Stomach (tissue), 9 donors: ENCODE results near the gene ADARB2. TPM values are rescaled to one million over a fixed set of nuclear protein-coding genes. Genes with fewer than 3 reads are reported as not detected.

Experiments used
- DNase-seq, 2 donors: peaks; one replicate each; pipeline versions ENCODE4 v3.0.0 to v3.0.0-alpha.2; 2013 to 2019
- H3K27ac ChIP-seq, 5 donors: fragments of 200-600 bp in 4 of 5; sonication (generic) in 4 of 5; one replicate each; pipeline ENCODE4 v1.5.1; 2013 to 2019; ENCODE audit warnings: mild to moderate bottlenecking in 1 of 5, moderate library complexity in 1 of 5
- H3K27me3 ChIP-seq, 3 donors: fragments of 200-600 bp; sonication (generic); one replicate each; pipeline ENCODE4 v1.5.1; 2017 to 2019; ENCODE audit warnings: mixed run types in 1 of 3
- H3K36me3 ChIP-seq, 4 donors: fragments of 200-600 bp; sonication (generic); 1 replicate in 3 of 4; 2 replicates in 1 of 4; pipeline ENCODE4 v1.5.1; 2016 to 2019
- H3K4me1 ChIP-seq, 4 donors: fragments of 200-600 bp; sonication (generic); one replicate each; pipeline ENCODE4 v1.5.1; 2016 to 2019
- H3K4me3 ChIP-seq, 4 donors: fragments of 200-600 bp; sonication (generic) in 3 of 4; one replicate each; pipeline ENCODE4 v1.5.1; 2016 to 2019; ENCODE audit warnings: mild to moderate bottlenecking in 1 of 4
- H3K9me3 ChIP-seq, 4 donors: fragments of 200-600 bp; sonication (generic); one replicate each; pipeline ENCODE4 v1.5.1; 2016 to 2019
- EP300 ChIP-seq: sonication (generic); formaldehyde crosslinking; IDR thresholded peaks from one replicate; pipeline ENCODE4 v1.6.1; 2017; ENCODE audit warnings: antibody characterized with exemption
- POLR2A ChIP-seq, 4 donors: fragments of 450-650 bp; IDR thresholded peaks; one replicate each; pipeline ENCODE4 v1.6.1; 2016; ENCODE audit warnings: antibody characterized with exemption in 4 of 4, control low read depth in 2 of 4, mild to moderate bottlenecking in 1 of 4, moderate library complexity in 1 of 4
- POLR2AphosphoS5 ChIP-seq, 3 donors: sonication (generic); formaldehyde crosslinking; IDR thresholded peaks; one replicate each; pipeline ENCODE4 v1.6.1; 2016; ENCODE audit warnings: antibody characterized with exemption in 3 of 3
- WGBS, 5 donors: extraction: QIAGEN DNeasy Blood & Tissue Kit in 3 of 5; methylation state at CpG; one replicate each; pipeline versions ENCODE4 v1.1.5 to v1.1.7; 2013 to 2018; 5-methylcytosine and 5-hydroxymethylcytosine counted together
- intact Hi-C: fragments of 100-400 bp; cut with DNase I; formaldehyde crosslinking; loops from one replicate; pipeline ENCODE4 v1.15.1; 2023; ENCODE audit warnings: low total_unique reads
- polyA plus RNA-seq, 3 donors: library from polyadenylated mRNA; stranded (reverse); fragments of 200-250 nt; gene quantifications; one replicate each; pipeline ENCODE4 v1.2.3, GENCODE V29; 2013
- total RNA-seq, 5 donors: library from RNA; depleted of rRNA; stranded (reverse); fragments of >200 nt; gene quantifications; one replicate each; pipeline versions ENCODE4 v1.1.0 to v1.2.3, GENCODE V29; 2014 to 2016
- TF ChIP-seq, protein P1 (sequence below), 7 experiments: fragments of 450-650 bp in 4 of 7; fragments of 200-600 bp in 3 of 7; sonication (generic) in 3 of 7; IDR thresholded peaks; one replicate each; pipeline ENCODE4 v1.5.1; 2016 to 2019; ENCODE audit warnings: antibody characterized with exemption in 7 of 7, control low read depth in 2 of 7, mild to moderate bottlenecking in 1 of 7
- donor health status: healthy with polysubstance abuse.
- donor health status: Bipolar disorder and iron deficiency.
- donor health status: healthy.

ADARB2 gene
- total and polyA plus RNA-seq, 8 donors, result 0.55 to 4.1 (median 1.4) TPM; not detected in 1

DNA sequence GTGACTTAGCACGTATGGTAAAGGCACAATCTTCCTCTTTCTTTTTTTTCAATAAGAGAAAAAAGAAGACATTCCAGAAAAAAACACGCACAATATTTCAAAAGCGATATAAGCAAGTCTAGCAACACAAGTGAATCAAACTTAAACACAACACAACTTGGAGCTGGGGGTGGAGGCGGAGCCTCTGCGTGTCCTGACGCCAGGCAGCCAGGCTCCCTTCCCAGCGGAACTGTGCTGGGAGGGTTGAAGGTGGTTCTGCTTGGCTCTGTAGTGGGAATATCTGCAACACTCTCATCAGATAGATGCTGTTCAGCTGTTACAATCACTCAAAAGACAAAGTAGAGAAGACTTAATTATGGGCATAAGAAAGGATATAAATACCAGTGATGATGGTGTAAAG lies 469.8 kb downstream of the ADARB2 start:
- Histone ChIP-seq H3K4me1 (no peaks in the 10 kb centered on the region), H3K9me3 (no peaks in the 10 kb centered on the region), H3K27ac (no peak overlapping the region), H3K4me3 (no peak overlapping the region), H3K27me3 (peaks cover 0 to 8% (median 0%) of the 10 kb centered on the region in 3 donors), H3K36me3 (no peaks in the 10 kb centered on the region)
- DNase-seq, result no peak
- TF ChIP-seq, protein P1, sequence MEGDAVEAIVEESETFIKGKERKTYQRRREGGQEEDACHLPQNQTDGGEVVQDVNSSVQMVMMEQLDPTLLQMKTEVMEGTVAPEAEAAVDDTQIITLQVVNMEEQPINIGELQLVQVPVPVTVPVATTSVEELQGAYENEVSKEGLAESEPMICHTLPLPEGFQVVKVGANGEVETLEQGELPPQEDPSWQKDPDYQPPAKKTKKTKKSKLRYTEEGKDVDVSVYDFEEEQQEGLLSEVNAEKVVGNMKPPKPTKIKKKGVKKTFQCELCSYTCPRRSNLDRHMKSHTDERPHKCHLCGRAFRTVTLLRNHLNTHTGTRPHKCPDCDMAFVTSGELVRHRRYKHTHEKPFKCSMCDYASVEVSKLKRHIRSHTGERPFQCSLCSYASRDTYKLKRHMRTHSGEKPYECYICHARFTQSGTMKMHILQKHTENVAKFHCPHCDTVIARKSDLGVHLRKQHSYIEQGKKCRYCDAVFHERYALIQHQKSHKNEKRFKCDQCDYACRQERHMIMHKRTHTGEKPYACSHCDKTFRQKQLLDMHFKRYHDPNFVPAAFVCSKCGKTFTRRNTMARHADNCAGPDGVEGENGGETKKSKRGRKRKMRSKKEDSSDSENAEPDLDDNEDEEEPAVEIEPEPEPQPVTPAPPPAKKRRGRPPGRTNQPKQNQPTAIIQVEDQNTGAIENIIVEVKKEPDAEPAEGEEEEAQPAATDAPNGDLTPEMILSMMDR (IDR thresholded peaks at IDR 0.05), result no peak
- TF ChIP-seq POLR2A (IDR thresholded peaks at IDR 0.05), result no peak
- no peak for TF ChIP-seq POLR2AphosphoS5 (IDR thresholded peaks at IDR 0.05)
- no peak for TF ChIP-seq EP300
- 63 to 73% (median 65%) methylated on average over 7 of the region's 7 CpGs for WGBS, 5 donors
- intact Hi-C loops, result no loop called here

- no peak for DNase-seq
- no peak for TF ChIP-seq EP300
- TF ChIP-seq POLR2A (IDR thresholded peaks at IDR 0.05), result no peak
- TF ChIP-seq, protein P1 (IDR thresholded peaks at IDR 0.05), result no peak
- TF ChIP-seq POLR2AphosphoS5 (IDR thresholded peaks at IDR 0.05), result no peak
- no peaks in the 10 kb centered on the region for H3K4me1 ChIP-seq
- WGBS, 5 donors, result 73 to 86% (median 84%) methylated on average over 8 of the region's 8 CpGs
- peaks cover 0 to 8% (median 0%) of the 10 kb centered on the region in 3 donors for H3K27me3 ChIP-seq
- H3K27ac ChIP-seq, result no peak overlapping the region
- H3K9me3 ChIP-seq, result no peaks in the 10 kb centered on the region
- no peak overlapping the region for H3K4me3 ChIP-seq
- intact Hi-C loops, result no loop called here
- no peaks in the 10 kb centered on the region for H3K36me3 ChIP-seq
These were observed 470.2 kb downstream of the ADARB2 start for GRCh38 chr10:1267148-1267547.

DNA sequence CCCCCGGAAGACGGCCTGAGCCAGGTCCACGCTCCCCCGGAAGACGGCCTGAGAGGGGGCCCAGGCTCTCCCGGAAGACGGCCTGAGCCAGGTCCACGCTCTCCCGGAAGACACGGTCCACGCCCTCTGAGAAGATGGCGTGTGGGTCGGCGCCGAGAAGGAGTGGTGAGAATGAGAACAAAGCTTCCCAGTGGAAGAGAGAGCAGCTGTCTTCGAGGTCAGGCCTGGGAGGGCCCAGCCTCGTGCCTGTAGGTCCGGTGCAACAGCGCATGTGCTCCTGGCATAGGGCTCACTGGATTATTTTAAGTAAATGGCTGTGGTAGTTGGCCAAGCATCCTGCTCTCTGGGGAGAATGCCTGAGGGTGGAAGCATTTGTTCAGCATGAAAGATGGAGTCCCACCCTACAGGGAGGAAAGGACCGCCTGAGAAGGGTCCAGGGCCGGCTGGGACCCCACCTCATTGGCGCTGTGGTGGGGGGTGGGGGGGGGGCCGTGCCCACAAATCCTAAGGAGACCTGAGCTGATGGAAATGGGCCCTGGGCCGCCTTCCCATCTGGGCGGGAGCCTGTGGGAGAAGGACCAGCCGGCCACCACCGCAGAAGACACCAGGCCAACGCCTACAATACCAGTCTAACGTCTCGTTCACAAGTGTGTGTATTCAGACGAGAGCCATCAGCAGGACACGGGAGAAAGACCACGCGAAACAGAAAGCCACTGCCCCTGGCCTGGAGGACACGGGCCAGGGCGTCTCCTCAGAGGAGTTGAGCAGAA lies 471.1 kb downstream of the ADARB2 start:
- H3K27me3 ChIP-seq, result peaks cover 0 to 8% (median 0%) of the 10 kb centered on the region in 3 donors
- no peak overlapping the region for H3K4me3 ChIP-seq
- TF ChIP-seq EP300 (no peak), POLR2A (IDR thresholded peaks at IDR 0.05) (no peak), POLR2AphosphoS5 (IDR thresholded peaks at IDR 0.05) (no peak)
- TF ChIP-seq, protein P1 (IDR thresholded peaks at IDR 0.05), result no peak
- WGBS, 5 donors, result 89 to 93% (median 91%) methylated on average over 28 to 36 of the region's 36 CpGs
- DNase-seq, result no peak
- H3K4me1 ChIP-seq, result no peaks in the 10 kb centered on the region
- intact Hi-C loops, result no loop called here
- H3K9me3 ChIP-seq, result no peaks in the 10 kb centered on the region
- H3K36me3 ChIP-seq, result no peaks in the 10 kb centered on the region
- no peak overlapping the region for H3K27ac ChIP-seq

- intact Hi-C loops, result no loop called here
- WGBS, 5 donors, result 65 to 76% (median 70%) methylated on average over 9 of the region's 9 CpGs
These were observed 473.3 kb downstream of the ADARB2 start for GRCh38 chr10:1264001-1264400.

More at GRCh38 chr10:1264001-1264400, 473.3 kb downstream of the ADARB2 start:
- no peak for DNase-seq
- TF ChIP-seq POLR2A (IDR thresholded peaks at IDR 0.05), result no peak
- TF ChIP-seq, protein P1 (IDR thresholded peaks at IDR 0.05), result no peak
- TF ChIP-seq POLR2AphosphoS5 (IDR thresholded peaks at IDR 0.05), result no peak
- no peak for TF ChIP-seq EP300
- Histone ChIP-seq H3K27me3 (peaks cover 0 to 8% (median 0%) of the 10 kb centered on the region in 3 donors), H3K4me3 (no peak overlapping the region), H3K36me3 (no peaks in the 10 kb centered on the region), H3K27ac (no peak overlapping the region), H3K4me1 (no peaks in the 10 kb centered on the region), H3K9me3 (no peaks in the 10 kb centered on the region)
